Measurements from ENCODE around the gene AMPD3.

AMPD3 gene

DNA sequence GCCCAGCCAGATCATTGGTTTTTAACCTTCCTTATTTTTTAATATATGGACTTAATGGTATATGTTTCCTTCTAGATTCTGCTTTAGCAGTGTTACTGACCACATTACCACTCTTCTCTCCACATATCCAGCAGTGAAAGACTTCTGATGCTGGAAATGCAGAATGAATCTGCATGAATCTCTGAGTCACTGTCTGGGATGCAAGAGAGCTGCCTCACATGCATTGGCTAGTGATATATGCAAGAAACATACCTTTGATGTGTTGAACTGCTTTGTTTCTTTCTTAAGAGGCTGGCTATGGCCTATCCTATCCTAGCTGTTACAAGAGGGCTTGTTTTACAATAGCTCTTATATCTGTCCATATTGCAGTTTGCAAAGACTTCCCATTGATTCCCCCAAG is 16.6 kb upstream of the AMPD3 start:
- TF ChIP-seq, protein P1, sequence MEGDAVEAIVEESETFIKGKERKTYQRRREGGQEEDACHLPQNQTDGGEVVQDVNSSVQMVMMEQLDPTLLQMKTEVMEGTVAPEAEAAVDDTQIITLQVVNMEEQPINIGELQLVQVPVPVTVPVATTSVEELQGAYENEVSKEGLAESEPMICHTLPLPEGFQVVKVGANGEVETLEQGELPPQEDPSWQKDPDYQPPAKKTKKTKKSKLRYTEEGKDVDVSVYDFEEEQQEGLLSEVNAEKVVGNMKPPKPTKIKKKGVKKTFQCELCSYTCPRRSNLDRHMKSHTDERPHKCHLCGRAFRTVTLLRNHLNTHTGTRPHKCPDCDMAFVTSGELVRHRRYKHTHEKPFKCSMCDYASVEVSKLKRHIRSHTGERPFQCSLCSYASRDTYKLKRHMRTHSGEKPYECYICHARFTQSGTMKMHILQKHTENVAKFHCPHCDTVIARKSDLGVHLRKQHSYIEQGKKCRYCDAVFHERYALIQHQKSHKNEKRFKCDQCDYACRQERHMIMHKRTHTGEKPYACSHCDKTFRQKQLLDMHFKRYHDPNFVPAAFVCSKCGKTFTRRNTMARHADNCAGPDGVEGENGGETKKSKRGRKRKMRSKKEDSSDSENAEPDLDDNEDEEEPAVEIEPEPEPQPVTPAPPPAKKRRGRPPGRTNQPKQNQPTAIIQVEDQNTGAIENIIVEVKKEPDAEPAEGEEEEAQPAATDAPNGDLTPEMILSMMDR (IDR thresholded peaks at IDR 0.05; ENCODE audit: borderline replicate concordance, insufficient read depth, low read depth, low read length): no peak
- H3K4me3 ChIP-seq (ENCODE audit: low read depth, low read length): no peak overlapping the region

DNA sequence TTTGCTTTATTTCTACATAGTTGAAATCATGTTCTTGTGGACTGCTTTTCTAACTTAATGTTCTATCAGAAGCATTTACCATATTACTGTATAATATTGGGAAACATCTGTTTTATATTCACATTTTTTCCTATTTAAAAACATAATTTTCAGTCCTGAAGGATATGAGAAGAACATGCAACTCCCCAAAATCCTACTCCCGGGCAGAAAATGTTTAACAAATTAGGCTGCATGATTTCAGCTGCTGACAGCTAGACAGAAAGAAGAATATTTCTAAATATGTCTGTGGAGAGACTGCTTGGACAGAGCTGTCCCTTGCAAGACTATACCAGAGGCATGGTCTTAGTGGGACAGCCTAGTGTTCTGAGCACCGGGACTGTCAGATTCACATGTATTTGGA is 15.7 kb upstream of the AMPD3 start:
- no peak overlapping the region for H3K4me3 ChIP-seq (ENCODE audit: low read depth, low read length)
- TF ChIP-seq, protein P1 (IDR thresholded peaks at IDR 0.05; ENCODE audit: borderline replicate concordance, insufficient read depth, low read depth, low read length): no peak

DNA sequence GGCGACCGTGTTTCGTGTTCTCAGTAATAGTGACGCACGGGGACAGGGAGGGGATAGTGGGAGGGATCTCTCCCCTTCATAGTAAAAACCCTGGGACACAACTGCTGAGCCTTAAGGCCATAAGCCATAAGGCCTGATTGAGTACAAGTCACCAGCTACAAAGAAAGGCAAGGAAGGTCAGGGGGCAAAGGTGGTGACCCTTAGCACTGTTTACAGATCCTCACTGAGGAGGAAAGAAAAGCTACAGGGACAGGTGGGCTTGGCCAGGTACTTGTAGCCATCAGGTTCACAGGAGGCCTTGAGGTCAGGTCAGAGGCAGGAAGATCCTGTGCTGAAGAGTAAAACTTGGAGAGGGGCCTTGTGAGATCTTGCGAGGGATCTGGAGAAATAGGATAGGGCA is 15.1 kb upstream of the AMPD3 start:
- TF ChIP-seq, protein P1 (IDR thresholded peaks at IDR 0.05; ENCODE audit: borderline replicate concordance, insufficient read depth, low read depth, low read length): no peak
- H3K4me3 ChIP-seq (ENCODE audit: low read depth, low read length): no peak overlapping the region

DNA sequence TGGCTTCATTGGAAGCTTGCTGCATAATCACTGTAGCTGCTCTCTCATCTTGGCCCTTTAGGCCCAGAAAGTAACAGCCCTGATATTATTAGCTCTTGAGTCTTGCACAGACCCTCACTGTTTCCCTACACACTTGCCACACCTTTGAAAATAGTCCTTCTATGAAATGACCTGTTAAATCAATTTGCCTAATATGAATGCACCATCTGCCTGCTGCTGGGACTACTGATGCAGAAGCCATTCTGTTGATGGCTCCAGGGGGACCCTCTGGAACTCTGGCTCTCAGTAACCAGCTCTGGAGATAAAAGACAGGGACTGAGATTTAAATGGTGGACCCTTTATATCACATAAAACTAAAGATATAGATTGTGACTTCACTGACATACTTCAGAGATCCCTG is 14.7 kb upstream of the AMPD3 start:
- no peak overlapping the region for H3K4me3 ChIP-seq (ENCODE audit: low read depth, low read length)
- TF ChIP-seq, protein P1 (IDR thresholded peaks at IDR 0.05; ENCODE audit: borderline replicate concordance, insufficient read depth, low read depth, low read length): no peak

DNA sequence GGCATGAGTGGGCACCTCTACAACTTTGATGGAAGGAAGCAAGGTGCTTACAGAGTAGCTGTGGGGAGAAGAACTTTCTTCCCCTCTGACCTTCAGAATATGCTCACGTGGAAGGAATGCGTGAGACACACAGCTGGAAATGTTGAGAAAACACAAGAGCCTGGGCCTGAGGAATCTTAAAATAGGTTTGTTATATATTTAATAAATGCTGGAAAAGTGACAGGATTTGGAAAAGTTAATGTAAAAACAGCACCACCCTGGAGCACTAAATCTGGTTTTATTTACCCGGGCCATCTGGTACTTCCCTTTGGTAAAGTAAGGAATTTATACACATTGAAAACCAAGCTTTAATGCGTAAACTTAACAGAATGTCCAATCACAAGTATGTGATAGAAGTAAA is 14.0 kb upstream of the AMPD3 start:
- H3K4me3 ChIP-seq (ENCODE audit: low read depth, low read length): no peak overlapping the region
- TF ChIP-seq, protein P1 (IDR thresholded peaks at IDR 0.05; ENCODE audit: borderline replicate concordance, insufficient read depth, low read depth, low read length): no peak

DNA sequence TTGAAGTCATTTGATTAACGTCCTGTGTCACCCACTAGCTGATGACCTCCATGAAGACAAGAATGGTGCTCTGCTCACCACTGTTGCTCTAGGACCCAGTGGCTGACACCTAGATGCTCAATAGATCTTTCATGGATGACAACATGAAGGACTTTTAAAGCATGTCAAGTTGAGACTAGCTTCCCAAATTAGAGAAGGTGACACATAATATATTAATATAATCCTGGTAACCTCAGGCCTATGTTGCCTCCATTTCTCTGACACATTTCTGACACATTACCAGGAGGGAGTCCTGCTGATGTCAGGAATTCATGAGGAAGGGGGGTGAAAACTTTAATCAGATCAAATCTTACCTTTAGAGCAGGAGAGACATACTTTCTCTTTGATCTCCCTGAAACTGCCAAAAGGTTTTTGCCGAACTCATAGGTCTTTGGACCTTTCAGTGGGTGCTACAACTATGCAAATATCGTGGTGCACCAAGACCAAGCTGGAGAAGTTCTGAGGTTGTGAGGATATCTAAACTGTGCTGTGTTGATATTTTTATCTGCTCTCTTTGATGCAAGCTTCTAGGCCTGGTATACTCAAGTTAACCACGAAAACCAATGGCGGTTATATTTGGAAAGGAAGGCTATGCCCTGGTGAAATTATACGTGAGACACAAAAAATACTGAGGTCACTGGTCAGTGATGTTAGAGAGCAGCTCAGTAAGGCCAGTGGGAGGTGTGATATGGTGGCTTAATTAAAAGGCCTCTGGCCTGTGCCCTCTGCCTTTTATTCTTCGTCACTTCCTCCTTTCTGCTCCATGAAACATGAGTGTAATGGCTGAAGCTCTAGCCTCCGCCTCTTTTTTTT is 13.2 kb upstream of the AMPD3 start:
- H3K4me3 ChIP-seq (ENCODE audit: low read depth, low read length): no peak overlapping the region
- TF ChIP-seq, protein P1 (IDR thresholded peaks at IDR 0.05; ENCODE audit: borderline replicate concordance, insufficient read depth, low read depth, low read length): no peak

DNA sequence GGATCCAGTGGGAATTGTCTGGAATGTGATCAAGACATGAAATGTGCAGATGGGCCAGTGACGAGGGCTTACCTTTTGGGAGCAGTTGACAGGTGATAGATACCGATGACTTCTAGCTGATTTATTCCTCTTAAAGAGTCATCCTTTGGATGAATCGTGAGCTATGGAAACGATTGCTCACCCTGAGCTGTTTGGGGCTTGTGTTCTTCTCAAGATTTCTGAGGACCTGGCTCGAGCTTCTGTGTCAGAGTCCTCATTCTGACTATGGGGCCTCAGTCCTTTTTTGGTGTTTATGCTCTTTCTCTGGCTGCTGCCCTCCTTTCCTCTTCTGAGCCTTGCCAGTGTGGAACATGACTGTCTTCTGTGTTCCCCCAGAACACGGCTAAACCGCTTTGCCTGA is 11.9 kb upstream of the AMPD3 start:
- TF ChIP-seq, protein P1 (IDR thresholded peaks at IDR 0.05; ENCODE audit: borderline replicate concordance, insufficient read depth, low read depth, low read length): no peak
- no peak overlapping the region for H3K4me3 ChIP-seq (ENCODE audit: low read depth, low read length)

Data from GM12875 (cell line).